ENCODE data around the gene RUVBL1. TPM values are rescaled to one million over a fixed set of nuclear protein-coding genes. Genes with fewer than 3 reads are reported as not detected.
A peak's percentile ranks its signal among the peaks of the same experiment; 100 is the strongest.

The RUVBL1 gene
- total RNA-seq, 1 donor from 2014 or later, result 18.8 TPM

DNA sequence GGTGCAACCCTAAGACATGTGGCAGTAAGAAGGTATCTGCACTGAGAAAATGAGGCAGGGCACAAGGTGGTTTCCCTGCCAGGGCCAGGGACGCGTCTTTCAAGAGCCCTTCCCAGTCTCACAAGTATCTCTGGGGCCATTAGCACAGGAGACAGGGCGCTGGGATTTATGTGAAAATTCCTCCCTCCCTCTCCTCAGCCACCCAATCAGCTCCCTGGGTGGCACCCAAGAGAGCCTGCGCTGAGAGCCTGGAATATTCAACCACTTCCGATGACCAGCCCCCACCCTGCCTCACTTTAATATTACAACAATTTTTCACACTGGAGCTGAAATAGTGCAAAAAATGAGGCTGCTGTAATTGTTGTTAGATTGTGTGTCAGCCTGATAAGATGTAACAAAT, 45.3 kb downstream of the RUVBL1 start:
- no peak for DNase-seq (ENCODE audit: low spot score)
- Mint-ChIP-seq H3K27me3 (ENCODE audit: low read depth) (no peaks in the 10 kb centered on the region), H3K4me1 (ENCODE audit: low read depth) (peaks cover 54% of the 10 kb centered on the region), H3K27ac (ENCODE audit: unreplicated experiment) (no peak overlapping the region), H3K9me3 (ENCODE audit: low read depth) (no peaks in the 10 kb centered on the region), H3K36me3 (ENCODE audit: low read depth) (peaks cover 4% of the 10 kb centered on the region), H3K4me3 (ENCODE audit: unreplicated experiment) (no peak overlapping the region)
- TF ChIP-seq, protein P1, sequence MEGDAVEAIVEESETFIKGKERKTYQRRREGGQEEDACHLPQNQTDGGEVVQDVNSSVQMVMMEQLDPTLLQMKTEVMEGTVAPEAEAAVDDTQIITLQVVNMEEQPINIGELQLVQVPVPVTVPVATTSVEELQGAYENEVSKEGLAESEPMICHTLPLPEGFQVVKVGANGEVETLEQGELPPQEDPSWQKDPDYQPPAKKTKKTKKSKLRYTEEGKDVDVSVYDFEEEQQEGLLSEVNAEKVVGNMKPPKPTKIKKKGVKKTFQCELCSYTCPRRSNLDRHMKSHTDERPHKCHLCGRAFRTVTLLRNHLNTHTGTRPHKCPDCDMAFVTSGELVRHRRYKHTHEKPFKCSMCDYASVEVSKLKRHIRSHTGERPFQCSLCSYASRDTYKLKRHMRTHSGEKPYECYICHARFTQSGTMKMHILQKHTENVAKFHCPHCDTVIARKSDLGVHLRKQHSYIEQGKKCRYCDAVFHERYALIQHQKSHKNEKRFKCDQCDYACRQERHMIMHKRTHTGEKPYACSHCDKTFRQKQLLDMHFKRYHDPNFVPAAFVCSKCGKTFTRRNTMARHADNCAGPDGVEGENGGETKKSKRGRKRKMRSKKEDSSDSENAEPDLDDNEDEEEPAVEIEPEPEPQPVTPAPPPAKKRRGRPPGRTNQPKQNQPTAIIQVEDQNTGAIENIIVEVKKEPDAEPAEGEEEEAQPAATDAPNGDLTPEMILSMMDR (IDR thresholded peaks at IDR 0.05), result no peak

DNA sequence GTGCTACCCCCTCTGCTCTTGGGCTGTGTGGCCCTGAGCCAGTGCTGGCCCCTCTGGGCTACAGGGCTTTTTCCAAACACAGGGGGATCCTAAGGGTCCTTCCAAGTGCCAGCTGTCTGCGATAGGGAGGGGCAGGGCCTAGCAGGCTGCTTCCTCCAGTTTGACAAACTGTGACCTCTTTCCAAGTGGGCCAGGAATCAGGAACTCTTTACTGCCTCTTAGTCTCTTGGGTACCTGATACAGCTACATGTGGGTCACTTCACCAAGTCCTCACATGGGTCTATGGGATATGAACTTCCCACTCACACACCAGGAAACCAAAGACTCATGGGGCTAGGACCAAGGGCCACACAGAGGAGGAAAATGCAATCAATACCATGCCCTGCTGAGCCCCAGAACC, 45.9 kb downstream of the RUVBL1 start:
- Mint-ChIP-seq H3K4me1 (ENCODE audit: low read depth) (peaks cover 48% of the 10 kb centered on the region), H3K9me3 (ENCODE audit: low read depth) (no peaks in the 10 kb centered on the region), H3K4me3 (ENCODE audit: unreplicated experiment) (no peak overlapping the region), H3K27me3 (ENCODE audit: low read depth) (no peaks in the 10 kb centered on the region), H3K36me3 (ENCODE audit: low read depth) (peaks cover 3% of the 10 kb centered on the region), H3K27ac (ENCODE audit: unreplicated experiment) (no peak overlapping the region)
- TF ChIP-seq, protein P1 (IDR thresholded peaks at IDR 0.05), result no peak
- no peak for DNase-seq (ENCODE audit: low spot score)

DNA sequence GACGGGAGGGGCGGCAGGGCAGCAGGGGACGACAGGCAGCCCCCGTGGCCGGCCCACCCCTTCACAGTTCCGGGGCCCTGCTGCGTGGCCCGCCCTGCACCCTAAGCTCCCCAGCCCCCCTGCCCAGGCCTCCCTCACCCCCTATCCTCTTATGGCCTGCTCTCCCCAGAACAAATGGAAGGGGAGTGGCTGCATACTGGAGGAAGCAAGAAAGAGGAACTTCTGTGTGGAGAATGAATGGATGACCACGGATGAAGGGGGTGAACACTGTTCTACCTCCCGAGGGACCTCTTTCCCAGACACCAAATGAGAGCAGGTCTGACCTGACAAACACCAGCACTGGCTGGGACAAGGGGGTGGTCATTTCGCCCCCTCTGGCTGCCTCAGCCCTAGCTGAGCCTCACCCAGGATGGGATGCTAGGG, 46.4 kb downstream of the RUVBL1 start:
- no peak overlapping the region for H3K27ac Mint-ChIP-seq (ENCODE audit: unreplicated experiment)
- H3K4me3 Mint-ChIP-seq (ENCODE audit: unreplicated experiment), result no peak overlapping the region
- no peak for DNase-seq (ENCODE audit: low spot score)
- H3K9me3 Mint-ChIP-seq (ENCODE audit: low read depth), result no peaks in the 10 kb centered on the region
- peaks cover 44% of the 10 kb centered on the region for H3K4me1 Mint-ChIP-seq (ENCODE audit: low read depth)
- TF ChIP-seq, protein P1 (IDR thresholded peaks at IDR 0.05), result no peak
- no peaks in the 10 kb centered on the region for H3K27me3 Mint-ChIP-seq (ENCODE audit: low read depth)
- no peaks in the 10 kb centered on the region for H3K36me3 Mint-ChIP-seq (ENCODE audit: low read depth)

DNA sequence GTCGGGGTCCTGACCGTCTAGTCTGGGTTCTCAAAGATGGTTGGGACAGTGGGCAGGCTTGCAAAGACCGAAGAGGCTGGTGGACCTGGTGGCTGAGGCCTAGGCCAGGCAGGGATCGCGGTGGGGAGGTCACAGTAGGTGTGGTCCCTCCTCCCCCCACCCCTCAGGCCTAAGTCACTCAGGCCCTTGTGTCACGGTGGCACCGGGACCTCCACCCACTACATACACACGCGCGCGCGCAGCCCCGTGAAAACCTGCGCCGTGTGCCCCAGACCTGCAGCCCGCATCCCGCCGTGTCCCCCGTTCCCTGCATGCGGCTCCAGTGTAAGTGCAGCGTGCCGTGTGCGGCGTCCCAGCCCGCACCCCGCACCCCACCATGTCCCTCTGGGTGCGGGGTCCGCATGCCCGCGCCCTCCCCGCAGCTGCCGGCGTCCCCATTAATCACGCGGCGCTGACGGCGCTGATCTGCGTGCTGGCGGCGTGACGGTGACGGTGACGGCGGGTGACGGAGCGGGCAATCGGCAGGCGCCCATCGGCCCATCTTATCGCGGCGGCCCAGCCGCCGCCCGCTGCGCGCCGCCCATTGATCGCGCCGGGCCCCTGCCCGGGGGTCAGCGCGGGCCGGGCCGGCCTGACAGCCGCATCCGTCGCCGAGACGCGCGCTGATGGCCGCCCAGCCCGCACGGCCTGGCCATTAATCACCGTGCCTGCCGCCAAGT, 47.0 kb downstream of the RUVBL1 start:
- no peaks in the 10 kb centered on the region for H3K36me3 Mint-ChIP-seq (ENCODE audit: low read depth)
- no peak overlapping the region for H3K4me3 Mint-ChIP-seq (ENCODE audit: unreplicated experiment)
- no peak for DNase-seq (ENCODE audit: low spot score)
- TF ChIP-seq, protein P1 (IDR thresholded peaks at IDR 0.05), result no peak
- peaks cover 38% of the 10 kb centered on the region for H3K4me1 Mint-ChIP-seq (ENCODE audit: low read depth)
- no peaks in the 10 kb centered on the region for H3K9me3 Mint-ChIP-seq (ENCODE audit: low read depth)
- no peaks in the 10 kb centered on the region for H3K27me3 Mint-ChIP-seq (ENCODE audit: low read depth)
- no peak overlapping the region for H3K27ac Mint-ChIP-seq (ENCODE audit: unreplicated experiment)

DNA sequence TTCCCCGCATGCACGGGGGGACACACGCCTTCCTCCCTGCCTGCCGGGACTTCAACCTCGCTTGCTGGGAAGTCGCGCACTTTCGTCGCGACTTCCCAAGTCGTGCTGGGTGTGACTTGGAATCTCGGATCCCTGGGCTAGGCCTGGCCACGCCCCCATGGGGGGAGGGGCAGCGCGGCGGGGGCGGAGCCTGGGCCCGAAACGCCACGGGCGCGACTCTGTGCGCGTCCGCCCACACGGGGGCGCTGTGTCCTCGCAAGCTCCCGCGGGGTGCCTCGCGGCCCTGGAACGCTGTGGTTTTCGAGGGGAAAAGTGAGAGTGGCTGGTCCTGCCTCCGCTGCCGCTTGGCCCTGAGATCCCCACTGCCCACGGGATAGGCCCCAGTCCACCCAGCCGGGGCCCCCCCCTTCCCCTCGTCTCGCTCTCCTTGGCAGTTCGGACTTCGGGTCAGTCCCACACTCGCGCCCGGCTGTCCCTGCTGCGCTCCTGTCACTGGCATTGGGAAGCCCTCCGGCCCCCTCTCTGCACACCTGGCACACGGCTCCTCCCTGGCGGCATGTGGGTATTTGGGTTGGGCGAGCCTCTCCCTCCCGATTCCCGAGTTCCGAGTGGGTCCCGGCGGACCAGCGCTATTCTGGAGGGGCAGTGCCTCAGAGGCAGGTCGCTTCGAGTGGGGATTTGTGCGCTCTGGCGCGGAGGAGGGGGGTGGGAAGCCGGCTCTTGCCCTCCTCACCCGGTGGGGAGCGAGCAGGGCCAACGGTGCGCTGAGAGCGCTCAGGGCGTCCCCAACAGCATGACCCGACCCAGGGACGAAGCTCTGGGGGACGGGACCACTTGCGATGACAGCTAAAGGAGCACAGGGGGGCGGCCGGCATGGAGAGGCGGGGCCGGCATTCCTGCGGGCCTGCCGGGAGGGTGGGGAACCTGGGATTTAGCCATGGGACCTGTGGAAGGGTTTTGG, 47.8 kb downstream of the RUVBL1 start:
- TF ChIP-seq, protein P1 (IDR thresholded peaks at IDR 0.05), result peak; percentile 99
- H3K4me1 Mint-ChIP-seq (ENCODE audit: low read depth), result peaks cover 31% of the 10 kb centered on the region
- H3K4me3 Mint-ChIP-seq (ENCODE audit: unreplicated experiment), result peak overlapping the region; percentile 71
- H3K27ac Mint-ChIP-seq (ENCODE audit: unreplicated experiment), result peak overlapping the region; percentile 88
- no peaks in the 10 kb centered on the region for H3K36me3 Mint-ChIP-seq (ENCODE audit: low read depth)
- H3K9me3 Mint-ChIP-seq (ENCODE audit: low read depth), result no peaks in the 10 kb centered on the region
- DNase-seq (ENCODE audit: low spot score), result no peak
- H3K27me3 Mint-ChIP-seq (ENCODE audit: low read depth), result no peaks in the 10 kb centered on the region

Measured in chondrocyte (in vitro differentiated cells).